Liver (tissue), 9 donors: ENCODE data around the gene SHC2. TPM values are rescaled to one million over a fixed set of nuclear protein-coding genes. Genes with fewer than 3 reads are reported as not detected.
"Not testable (repeated sequence)": the region's sequence is repeated elsewhere in the genome, so short reads cannot be mapped to it uniquely, and the experiment has no call there.

Experiments used
- DNase-seq: peaks from one replicate; pipeline ENCODE4 v3.0.0-alpha.2; 2017; ENCODE audit warnings: low spot score
- H3K27ac ChIP-seq, 2 donors: one replicate each; pipeline ENCODE4 v1.7.0; 2013; ENCODE audit warnings: inconsistent platforms in 2 of 2, low read length in 2 of 2, control low read depth in 1 of 2, low read depth in 1 of 2, mild to moderate bottlenecking in 1 of 2
- H3K27me3 ChIP-seq, 4 donors: one replicate each; pipeline versions ENCODE4 v1.6.1 to v1.7.0; 2013; ENCODE audit warnings: low read length in 3 of 4, inconsistent platforms in 1 of 4, mild to moderate bottlenecking in 1 of 4, moderate library complexity in 1 of 4; ENCODE audit not compliant: control insufficient read depth in 4 of 4, insufficient read depth in 4 of 4
- H3K36me3 ChIP-seq, 4 donors: one replicate each; pipeline versions ENCODE4 v1.6.1 to v1.7.0; 2013; ENCODE audit warnings: low read length in 3 of 4, mild to moderate bottlenecking in 3 of 4, low read depth in 1 of 4, moderate library complexity in 1 of 4; ENCODE audit not compliant: control insufficient read depth in 4 of 4, insufficient read depth in 3 of 4
- H3K4me1 ChIP-seq, 4 donors: one replicate each; pipeline versions ENCODE4 v1.6.1 to v1.7.0; 2013; ENCODE audit warnings: low read length in 3 of 4, mild to moderate bottlenecking in 3 of 4, moderate library complexity in 1 of 4; ENCODE audit not compliant: control insufficient read depth in 4 of 4, insufficient read depth in 4 of 4
- H3K4me3 ChIP-seq, 3 donors: one replicate each; pipeline versions ENCODE4 v1.6.1 to v1.7.0; 2013; ENCODE audit warnings: low read length in 3 of 3, control low read depth in 1 of 3, low read depth in 1 of 3, mild to moderate bottlenecking in 1 of 3
- H3K9ac ChIP-seq, 2 donors: one replicate each; pipeline ENCODE4 v1.7.0; 2013; ENCODE audit warnings: low read length in 2 of 2, mild to moderate bottlenecking in 2 of 2, moderate library complexity in 2 of 2, control low read depth in 1 of 2, low read depth in 1 of 2
- H3K9me3 ChIP-seq, 4 donors: one replicate each; pipeline versions ENCODE4 v1.6.1 to v1.7.0; 2013; ENCODE audit warnings: low read length in 3 of 4; ENCODE audit not compliant: control insufficient read depth in 4 of 4
- CTCF ChIP-seq: fragments of 150-350 bp; IDR thresholded peaks from 2 replicates; pipeline ENCODE4 v1.5.1; 2017; ENCODE audit warnings: improper control_type of control experiment, low read depth, low read length; ENCODE audit not compliant: missing input control
- EGR1 ChIP-seq, 2 donors: IDR thresholded peaks; 2 replicates each; pipeline ENCODE4 v1.6.1; 2016 to 2018; ENCODE audit warnings: antibody characterized with exemption in 2 of 2, low read depth in 2 of 2
- FOXA1 ChIP-seq: IDR thresholded peaks from 2 replicates; pipeline ENCODE4 v1.6.1; 2016; ENCODE audit warnings: antibody characterized with exemption
- FOXA2 ChIP-seq: IDR thresholded peaks from 2 replicates; pipeline ENCODE4 v1.6.1; 2016; ENCODE audit warnings: antibody characterized with exemption
- GABPA ChIP-seq, 2 donors: IDR thresholded peaks in 1 of 2; conservative IDR thresholded peaks in 1 of 2; 2 replicates each; pipeline ENCODE4 v1.6.1; 2016; ENCODE audit warnings: antibody characterized with exemption in 2 of 2, mild to moderate bottlenecking in 1 of 2, moderate library complexity in 1 of 2
- HNF4A ChIP-seq, 2 donors: conservative IDR thresholded peaks; 2 replicates each; pipeline ENCODE4 v1.6.1; 2016; ENCODE audit warnings: antibody characterized with exemption in 2 of 2, mild to moderate bottlenecking in 2 of 2
- NR2F2 ChIP-seq: IDR thresholded peaks from 2 replicates; pipeline ENCODE4 v1.6.1; 2016; ENCODE audit warnings: antibody characterized with exemption
- SP1 ChIP-seq: IDR thresholded peaks from 2 replicates; pipeline ENCODE4 v1.6.1; 2018; ENCODE audit warnings: antibody characterized with exemption, mild to moderate bottlenecking
- ZBTB33 ChIP-seq: IDR thresholded peaks from 2 replicates; pipeline ENCODE4 v1.6.1; 2016; ENCODE audit warnings: antibody characterized with exemption
- WGBS: extraction: QIAGEN DNeasy Blood & Tissue Kit; methylation state at CpG from one replicate; pipeline ENCODE4 v1.1.7; 2013; 5-methylcytosine and 5-hydroxymethylcytosine counted together
- polyA plus RNA-seq, 2 donors: library from polyadenylated mRNA; stranded (reverse) in 1 of 2; unstranded in 1 of 2; fragments of 200-250 nt in 1 of 2; fragments of >200 nt in 1 of 2; fragmentation: Nextera tagmentation in 1 of 2; extraction: Ambion mirVana in 1 of 2; gene quantifications; one replicate each; pipeline versions ENCODE4 v1.2.1 to v1.2.3, GENCODE V29; 2013 to 2015
- total RNA-seq, 2 donors: library from RNA; depleted of rRNA; stranded (reverse); fragments of >200 nt; gene quantifications; one replicate each; pipeline ENCODE4 v1.2.3, GENCODE V29; 2014
- donor health status: healthy.
- donor health status: healthy.
- donor health status: healthy.
- donor health status: healthy.
- donor health status: healthy.

SHC2 gene
- total and polyA plus RNA-seq, 4 donors: 15.6 to 43.0 (median 23.0) TPM

GRCh38 chr19:380618-381219 is 80.1 kb downstream of the SHC2 start:
- H3K36me3 ChIP-seq, H3K4me3 ChIP-seq, H3K4me1 ChIP-seq, H3K27me3 ChIP-seq, H3K27ac ChIP-seq, H3K9me3 ChIP-seq, DNase-seq, H3K9ac ChIP-seq: not testable (repeated sequence)
- WGBS: 69% methylated on average over 16 of the region's 17 CpGs

GRCh38 chr19:379796-380195 is 81.0 kb downstream of the SHC2 start:
- H3K9me3 ChIP-seq: no peaks in the 10 kb centered on the region
- no peak overlapping the region for H3K27ac ChIP-seq
- no peaks in the 10 kb centered on the region for H3K36me3 ChIP-seq
- H3K9ac ChIP-seq: no peak overlapping the region
- H3K27me3 ChIP-seq: peaks cover 0 to 7% (median 5%) of the 10 kb centered on the region in 4 donors
- no peak for TF ChIP-seq FOXA2
- no peak for TF ChIP-seq NR2F2
- H3K4me1 ChIP-seq: peaks cover 0 to 5% (median under 1%) of the 10 kb centered on the region in 4 donors
- 88% methylated on average over 16 of the region's 16 CpGs for WGBS
- no peak for DNase-seq
- no peak overlapping the region for H3K4me3 ChIP-seq

- TF ChIP-seq NR2F2 (no peak), GABPA (IDR thresholded peaks at IDR 0.05 in 1 of 2, conservative IDR thresholded peaks at IDR 0.05 in 1 of 2) (no peak), EGR1 (IDR thresholded peaks at IDR 0.05; ENCODE audit: low read depth in 2 of 2) (no peak), FOXA1 (no peak), HNF4A (conservative IDR thresholded peaks at IDR 0.05) (no peak), ZBTB33 (no peak), SP1 (no peak), CTCF (no peak), FOXA2 (no peak)
- Histone ChIP-seq H3K27ac (no peak overlapping the region), H3K4me1 (peaks cover 0 to 2% (median under 1%) of the 10 kb centered on the region in 4 donors), H3K36me3 (no peaks in the 10 kb centered on the region), H3K9me3 (no peaks in the 10 kb centered on the region), H3K4me3 (no peak overlapping the region), H3K27me3 (peaks cover 0 to 12% (median under 1%) of the 10 kb centered on the region in 4 donors), H3K9ac (no peak overlapping the region)
- WGBS: 83% methylated on average over 14 of the region's 14 CpGs
- no peak for DNase-seq
These were observed 82.1 kb downstream of the SHC2 start for GRCh38 chr19:378706-379105.
